ENCODE results near the gene CDC5L. TPM values are rescaled to one million over a fixed set of nuclear protein-coding genes. Genes with fewer than 3 reads are reported as not detected.
"Not testable (repeated sequence)": the region's sequence is repeated elsewhere in the genome, so short reads cannot be mapped to it uniquely, and the experiment has no call there.

Gene CDC5L
- total RNA-seq, 1 donor from 2014 or later, result 28.1 TPM

GRCh38 chr6:44432227-44432626 is 44.7 kb downstream of the CDC5L start:
- H3K27me3 Mint-ChIP-seq (ENCODE audit: insufficient read depth), result no peaks in the 10 kb centered on the region
- intact Hi-C loops (cut with micrococcal nuclease), result no loop called here
- peaks cover 24% of the 10 kb centered on the region for H3K36me3 Mint-ChIP-seq (ENCODE audit: low read depth)

GRCh38 chr6:44432726-44433125 is 45.2 kb downstream of the CDC5L start:
- Mint-ChIP-seq H3K4me1 (ENCODE audit: low read depth) (peaks cover 8% of the 10 kb centered on the region), H3K36me3 (ENCODE audit: low read depth) (peaks cover 24% of the 10 kb centered on the region), H3K27ac (peak overlapping the region; percentile 23)

More at GRCh38 chr6:44432227-44432626, 44.7 kb downstream of the CDC5L start:
- no peak overlapping the region for H3K4me3 Mint-ChIP-seq
- no peak overlapping the region for H3K27ac Mint-ChIP-seq
- H3K9me3 Mint-ChIP-seq, result no peaks in the 10 kb centered on the region
- peaks cover 8% of the 10 kb centered on the region for H3K4me1 Mint-ChIP-seq (ENCODE audit: low read depth)
- DNase-seq (ENCODE audit: low spot score), result no peak

GRCh38 chr6:44435500-44435899 is 48.0 kb downstream of the CDC5L start:
- intact Hi-C loops (cut with micrococcal nuclease), result no loop called here
- no peak for DNase-seq (ENCODE audit: low spot score)
- Mint-ChIP-seq H3K27me3 (ENCODE audit: insufficient read depth) (no peaks in the 10 kb centered on the region), H3K4me1 (ENCODE audit: low read depth) (peaks cover 8% of the 10 kb centered on the region), H3K27ac (no peak overlapping the region), H3K4me3 (no peak overlapping the region), H3K9me3 (no peaks in the 10 kb centered on the region), H3K36me3 (ENCODE audit: low read depth) (peaks cover 19% of the 10 kb centered on the region)

More at GRCh38 chr6:44432726-44433125, 45.2 kb downstream of the CDC5L start:
- intact Hi-C loops (cut with micrococcal nuclease), result no loop called here
- H3K9me3 Mint-ChIP-seq, result no peaks in the 10 kb centered on the region
- DNase-seq (ENCODE audit: low spot score), result no peak
- no peak overlapping the region for H3K4me3 Mint-ChIP-seq
- no peaks in the 10 kb centered on the region for H3K27me3 Mint-ChIP-seq (ENCODE audit: insufficient read depth)

DNA sequence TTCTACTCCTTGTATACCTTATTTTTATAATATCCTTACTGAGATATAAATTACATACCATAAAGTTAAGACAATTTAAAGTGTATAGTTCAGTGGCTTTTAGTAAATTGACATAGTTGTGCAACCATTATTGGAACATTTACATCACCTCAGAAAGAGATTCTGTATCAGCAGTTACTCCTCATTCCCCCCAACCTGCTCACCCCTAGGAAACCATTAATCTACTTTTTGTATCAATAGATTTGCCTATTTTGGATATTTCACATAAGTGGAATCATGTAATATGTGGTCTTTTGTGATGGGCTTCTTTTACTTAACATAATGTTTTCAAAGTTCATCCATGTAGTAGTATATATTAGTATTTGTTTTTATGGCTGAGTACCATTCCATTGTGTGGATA is 51.3 kb downstream of the CDC5L start:
- peaks cover 28% of the 10 kb centered on the region for H3K36me3 Mint-ChIP-seq (ENCODE audit: low read depth)
- H3K4me1 Mint-ChIP-seq (ENCODE audit: low read depth), result no peaks in the 10 kb centered on the region
- intact Hi-C loops (cut with micrococcal nuclease), result no loop called here
- H3K9me3 Mint-ChIP-seq, result peaks cover 24% of the 10 kb centered on the region
- no peak overlapping the region for H3K27ac Mint-ChIP-seq
- no peaks in the 10 kb centered on the region for H3K27me3 Mint-ChIP-seq (ENCODE audit: insufficient read depth)
- H3K4me3 Mint-ChIP-seq, result no peak overlapping the region
- no peak for DNase-seq (ENCODE audit: low spot score)

DNA sequence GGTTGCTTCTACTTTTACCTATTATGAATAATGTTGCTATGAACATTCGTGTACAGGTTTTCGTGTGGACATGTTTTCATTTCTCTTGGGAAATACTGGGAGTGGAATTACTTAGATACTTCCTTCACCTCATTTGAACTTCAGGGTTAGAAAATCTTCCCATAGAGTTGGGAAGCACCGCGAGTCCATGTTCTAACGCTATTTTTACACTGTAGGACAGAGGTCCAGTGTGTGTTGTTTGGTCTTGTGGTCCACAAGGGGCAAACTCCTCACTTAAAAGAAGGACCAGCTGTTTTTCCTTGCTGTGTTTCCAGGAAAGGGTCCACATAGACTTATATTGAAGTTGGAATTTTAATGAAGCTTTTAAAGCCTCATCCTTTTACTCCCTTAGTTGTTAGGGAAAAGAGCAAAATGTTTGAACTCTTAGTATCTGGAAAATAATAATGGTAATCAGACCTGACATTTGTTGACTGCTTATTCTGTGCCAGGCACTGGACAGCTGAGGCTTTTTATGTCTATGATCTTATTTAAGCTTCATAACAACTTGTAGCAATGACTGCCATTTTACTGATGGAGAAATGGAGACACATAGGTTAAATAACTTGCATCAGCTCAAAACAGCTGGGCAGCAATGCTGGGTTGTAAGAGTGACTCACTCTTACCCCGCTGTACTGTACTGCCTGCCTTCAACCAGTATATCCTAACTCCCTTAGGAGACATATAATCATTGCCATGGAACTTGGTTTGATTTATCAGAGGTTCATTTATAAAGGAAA is 52.0 kb downstream of the CDC5L start:
- DNase-seq (ENCODE audit: low spot score), result no peak
- H3K27ac Mint-ChIP-seq, result no peak overlapping the region
- H3K9me3 Mint-ChIP-seq, result peaks cover 28% of the 10 kb centered on the region
- intact Hi-C loops (cut with micrococcal nuclease), result no loop called here
- H3K4me3 Mint-ChIP-seq, result no peak overlapping the region
- no peaks in the 10 kb centered on the region for H3K4me1 Mint-ChIP-seq (ENCODE audit: low read depth)
- H3K27me3 Mint-ChIP-seq (ENCODE audit: insufficient read depth), result no peaks in the 10 kb centered on the region
- H3K36me3 Mint-ChIP-seq (ENCODE audit: low read depth), result peaks cover 33% of the 10 kb centered on the region

GRCh38 chr6:44441091-44441855 is 53.8 kb downstream of the CDC5L start:
- intact Hi-C loops (cut with micrococcal nuclease), result no loop called here
- Mint-ChIP-seq H3K4me1 (ENCODE audit: low read depth) (no peaks in the 10 kb centered on the region), H3K4me3 (no peak overlapping the region), H3K9me3 (peaks cover 28% of the 10 kb centered on the region), H3K27ac (no peak overlapping the region), H3K36me3 (ENCODE audit: low read depth) (peaks cover 42% of the 10 kb centered on the region), H3K27me3 (ENCODE audit: insufficient read depth) (no peaks in the 10 kb centered on the region)
- DNase-seq (ENCODE audit: low spot score), result no peak

- H3K27ac Mint-ChIP-seq, result no peak overlapping the region
- H3K4me3 Mint-ChIP-seq, result no peak overlapping the region
- intact Hi-C loops (cut with micrococcal nuclease), result no loop called here
- DNase-seq (ENCODE audit: low spot score), result no peak
- H3K9me3 Mint-ChIP-seq, result peaks cover 28% of the 10 kb centered on the region
- H3K27me3 Mint-ChIP-seq (ENCODE audit: insufficient read depth), result no peaks in the 10 kb centered on the region
- peaks cover 41% of the 10 kb centered on the region for H3K36me3 Mint-ChIP-seq (ENCODE audit: low read depth)
- H3K4me1 Mint-ChIP-seq (ENCODE audit: low read depth), result no peaks in the 10 kb centered on the region
These were observed 54.7 kb downstream of the CDC5L start for GRCh38 chr6:44442236-44442635.

GRCh38 chr6:44442833-44443444 is 55.4 kb downstream of the CDC5L start:
- H3K36me3 Mint-ChIP-seq (ENCODE audit: low read depth), result peaks cover 41% of the 10 kb centered on the region
- no peaks in the 10 kb centered on the region for H3K4me1 Mint-ChIP-seq (ENCODE audit: low read depth)
- no peak for DNase-seq (ENCODE audit: low spot score)
- H3K27me3 Mint-ChIP-seq (ENCODE audit: insufficient read depth), result no peaks in the 10 kb centered on the region
- intact Hi-C loops (cut with micrococcal nuclease), result no loop called here
- H3K4me3 Mint-ChIP-seq, result no peak overlapping the region
- peaks cover 28% of the 10 kb centered on the region for H3K9me3 Mint-ChIP-seq
- no peak overlapping the region for H3K27ac Mint-ChIP-seq

DNA sequence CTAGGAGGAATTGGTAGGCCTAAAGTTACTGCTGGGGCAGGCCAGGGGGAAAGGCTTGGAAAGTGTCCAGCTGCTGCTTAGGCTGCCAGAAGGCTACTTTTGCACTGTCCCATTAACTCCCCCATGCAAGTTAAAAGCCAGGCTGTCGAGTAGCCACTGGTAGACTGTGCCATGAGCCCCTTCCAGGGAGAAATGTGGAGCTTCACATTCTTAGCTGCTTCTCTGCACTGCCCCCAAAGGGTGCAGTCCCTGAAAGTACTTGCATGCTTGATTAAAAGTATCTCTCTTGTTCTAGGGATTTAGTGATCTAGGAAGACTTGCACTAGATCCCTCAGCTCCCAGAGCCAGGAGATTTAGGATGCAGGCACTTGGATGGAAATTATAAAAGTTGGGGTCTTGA is 57.3 kb downstream of the CDC5L start:
- peaks cover 28% of the 10 kb centered on the region for H3K9me3 Mint-ChIP-seq
- H3K27me3 Mint-ChIP-seq (ENCODE audit: insufficient read depth), result no peaks in the 10 kb centered on the region
- no peak overlapping the region for H3K4me3 Mint-ChIP-seq
- no peaks in the 10 kb centered on the region for H3K4me1 Mint-ChIP-seq (ENCODE audit: low read depth)
- no peak overlapping the region for H3K27ac Mint-ChIP-seq
- intact Hi-C loops (cut with micrococcal nuclease), result no loop called here
- DNase-seq (ENCODE audit: low spot score), result no peak
- peaks cover 47% of the 10 kb centered on the region for H3K36me3 Mint-ChIP-seq (ENCODE audit: low read depth)

DNA sequence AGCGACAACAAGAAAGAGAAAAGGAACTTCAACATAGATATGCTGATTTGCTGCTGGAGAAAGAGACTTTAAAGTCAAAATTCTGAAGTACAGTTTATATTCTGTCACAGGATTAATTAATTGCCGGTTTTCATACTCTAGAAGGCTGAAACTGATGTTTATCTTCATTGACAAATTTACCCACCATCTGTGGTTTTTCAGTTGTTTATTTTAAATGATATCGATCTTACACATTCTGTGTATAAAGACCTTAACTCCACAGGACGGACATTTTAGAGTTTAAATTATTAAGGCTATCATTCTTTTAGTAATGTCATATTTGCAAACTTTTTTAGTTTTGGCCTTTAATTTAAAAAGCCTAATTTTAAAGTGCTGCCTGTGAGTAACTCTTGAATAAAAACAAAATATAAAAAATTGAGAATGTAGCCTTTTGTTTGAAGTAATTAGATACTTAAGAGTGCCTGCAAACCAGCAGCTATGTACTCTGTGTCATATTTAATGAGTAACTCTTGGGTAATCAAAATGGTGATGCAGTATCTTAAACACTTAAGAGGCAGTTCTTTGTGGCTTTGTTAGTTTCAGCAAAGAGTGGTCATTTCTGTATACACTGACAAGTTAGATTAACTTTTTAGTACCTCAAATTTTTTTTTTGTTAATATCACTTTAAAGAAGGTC is 59.3 kb downstream of the CDC5L start:
- Mint-ChIP-seq H3K4me1 (ENCODE audit: low read depth) (no peaks in the 10 kb centered on the region), H3K27ac (no peak overlapping the region), H3K9me3 (peaks cover 21% of the 10 kb centered on the region), H3K27me3 (ENCODE audit: insufficient read depth) (no peaks in the 10 kb centered on the region), H3K36me3 (ENCODE audit: low read depth) (peaks cover 43% of the 10 kb centered on the region), H3K4me3 (no peak overlapping the region)
- DNase-seq (ENCODE audit: low spot score), result no peak
- intact Hi-C loops (cut with micrococcal nuclease), result no loop called here

- intact Hi-C loops (cut with micrococcal nuclease); H3K27me3 Mint-ChIP-seq (ENCODE audit: insufficient read depth); DNase-seq (ENCODE audit: low spot score); H3K27ac Mint-ChIP-seq; H3K4me3 Mint-ChIP-seq; H3K9me3 Mint-ChIP-seq; H3K4me1 Mint-ChIP-seq (ENCODE audit: low read depth): not testable (repeated sequence)
- peaks cover 24% of the 10 kb centered on the region for H3K36me3 Mint-ChIP-seq (ENCODE audit: low read depth)
These were observed 61.7 kb downstream of the CDC5L start for GRCh38 chr6:44449181-44449580.

DNA sequence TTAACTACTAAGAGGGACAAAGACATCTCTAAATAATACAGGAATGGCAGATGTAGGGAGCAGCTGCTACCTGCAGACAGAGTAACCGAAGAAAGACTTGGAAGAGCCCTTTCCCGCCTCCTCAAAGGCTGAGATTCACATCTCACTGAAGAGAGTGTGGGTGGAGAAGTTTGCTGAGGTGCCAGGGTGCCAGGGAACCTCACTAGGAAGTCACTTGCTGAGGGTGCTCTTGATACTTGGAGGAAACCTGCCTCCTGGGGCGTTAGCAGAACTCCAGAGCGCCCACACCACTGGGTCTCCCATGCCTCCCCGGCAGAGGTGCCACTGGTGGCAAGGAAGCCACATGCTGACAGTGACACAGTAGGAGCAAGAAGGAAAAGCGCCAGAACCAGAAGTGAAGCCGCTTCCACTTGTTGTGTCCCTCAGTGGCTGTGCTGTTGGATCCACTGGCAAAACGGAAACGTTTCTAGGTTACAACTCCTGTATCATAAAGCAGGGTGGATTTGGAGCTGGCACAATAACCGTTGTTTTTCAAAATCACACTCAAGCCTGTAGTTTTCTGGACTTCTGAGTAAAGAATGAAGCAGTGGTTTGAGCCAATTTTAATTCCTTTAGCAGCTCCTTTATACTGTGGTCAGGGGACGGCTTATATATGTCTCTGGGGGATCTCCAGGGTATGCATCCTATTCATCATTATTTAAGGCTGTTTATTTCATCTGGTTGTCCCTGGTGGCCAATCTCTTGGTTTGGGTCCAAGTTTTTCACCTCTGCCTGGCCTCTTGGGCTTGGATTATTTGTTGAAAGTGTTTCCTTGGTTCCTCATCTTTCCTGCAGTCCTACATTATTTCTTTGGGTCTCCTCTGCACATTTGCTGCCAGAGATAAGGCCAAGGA is 64.5 kb downstream of the CDC5L start:
- intact Hi-C loops (cut with micrococcal nuclease), result no loop called here
- Mint-ChIP-seq H3K9me3 (no peaks in the 10 kb centered on the region), H3K36me3 (ENCODE audit: low read depth) (peaks cover 11% of the 10 kb centered on the region), H3K27me3 (ENCODE audit: insufficient read depth) (peaks cover 3% of the 10 kb centered on the region), H3K27ac (no peak overlapping the region), H3K4me3 (no peak overlapping the region), H3K4me1 (ENCODE audit: low read depth) (no peaks in the 10 kb centered on the region)
- no peak for DNase-seq (ENCODE audit: low spot score)
